Measurements from ENCODE around the gene CRYM. TPM values are rescaled to one million over a fixed set of nuclear protein-coding genes. Genes with fewer than 3 reads are reported as not detected.
"Not testable (repeated sequence)": the region's sequence is repeated elsewhere in the genome, so short reads cannot be mapped to it uniquely, and the experiment has no call there.

Gene CRYM
- total and polyA plus RNA-seq, 7 donors = 1.6 to 24.7 (median 6.1) TPM

DNA sequence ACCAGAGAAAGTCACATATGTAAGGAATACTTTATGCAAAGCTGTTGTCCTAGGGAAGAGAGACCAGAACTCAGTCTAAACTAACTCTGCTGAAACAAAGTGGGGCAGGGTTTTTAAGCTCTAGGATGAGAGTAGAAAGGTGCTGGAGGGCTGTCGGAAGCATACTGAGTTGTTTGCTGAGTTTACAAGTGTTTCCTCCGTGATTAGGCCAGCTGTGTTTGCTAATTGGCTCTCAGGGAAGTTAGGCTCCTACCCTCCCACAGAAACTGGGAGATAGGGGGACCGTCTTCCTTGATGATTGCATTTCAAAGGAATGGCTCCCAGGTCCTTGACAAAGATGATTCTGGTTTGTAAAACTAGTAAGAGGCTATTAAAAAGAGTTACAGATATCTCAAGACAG, 24.4 kb upstream of the CRYM start:
- intact Hi-C loops (cut with DNase I) = loop anchor here (5.0 to 10.0 kb wide), 2 partner anchors 252 to 1365 kb away; no protein-coding TSS in a partner anchor
- Histone ChIP-seq H3K36me3 (no peaks in the 10 kb centered on the region), H3K27ac (peak overlapping the region; percentile 81 to 89 (median 86)), H3K4me3 (peak overlapping the region in 2 of 4 donors; percentile 61 to 67), H3K4me1 (peaks cover 0 to 20% (median 11%) of the 10 kb centered on the region in 4 donors), H3K9me3 (no peaks in the 10 kb centered on the region), H3K27me3 (no peaks in the 10 kb centered on the region)
- TF ChIP-seq, protein P1, sequence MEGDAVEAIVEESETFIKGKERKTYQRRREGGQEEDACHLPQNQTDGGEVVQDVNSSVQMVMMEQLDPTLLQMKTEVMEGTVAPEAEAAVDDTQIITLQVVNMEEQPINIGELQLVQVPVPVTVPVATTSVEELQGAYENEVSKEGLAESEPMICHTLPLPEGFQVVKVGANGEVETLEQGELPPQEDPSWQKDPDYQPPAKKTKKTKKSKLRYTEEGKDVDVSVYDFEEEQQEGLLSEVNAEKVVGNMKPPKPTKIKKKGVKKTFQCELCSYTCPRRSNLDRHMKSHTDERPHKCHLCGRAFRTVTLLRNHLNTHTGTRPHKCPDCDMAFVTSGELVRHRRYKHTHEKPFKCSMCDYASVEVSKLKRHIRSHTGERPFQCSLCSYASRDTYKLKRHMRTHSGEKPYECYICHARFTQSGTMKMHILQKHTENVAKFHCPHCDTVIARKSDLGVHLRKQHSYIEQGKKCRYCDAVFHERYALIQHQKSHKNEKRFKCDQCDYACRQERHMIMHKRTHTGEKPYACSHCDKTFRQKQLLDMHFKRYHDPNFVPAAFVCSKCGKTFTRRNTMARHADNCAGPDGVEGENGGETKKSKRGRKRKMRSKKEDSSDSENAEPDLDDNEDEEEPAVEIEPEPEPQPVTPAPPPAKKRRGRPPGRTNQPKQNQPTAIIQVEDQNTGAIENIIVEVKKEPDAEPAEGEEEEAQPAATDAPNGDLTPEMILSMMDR (IDR thresholded peaks at IDR 0.05) = no peak
- TF ChIP-seq EP300 (IDR thresholded peaks at IDR 0.05) (no peak), POLR2AphosphoS5 (IDR thresholded peaks at IDR 0.05) (no peak), POLR2A (IDR thresholded peaks at IDR 0.05) (no peak)
- DNase-seq = no peak
- 13 to 60% methylated on average over 3 of the region's 3 CpGs for WGBS, 2 donors

DNA sequence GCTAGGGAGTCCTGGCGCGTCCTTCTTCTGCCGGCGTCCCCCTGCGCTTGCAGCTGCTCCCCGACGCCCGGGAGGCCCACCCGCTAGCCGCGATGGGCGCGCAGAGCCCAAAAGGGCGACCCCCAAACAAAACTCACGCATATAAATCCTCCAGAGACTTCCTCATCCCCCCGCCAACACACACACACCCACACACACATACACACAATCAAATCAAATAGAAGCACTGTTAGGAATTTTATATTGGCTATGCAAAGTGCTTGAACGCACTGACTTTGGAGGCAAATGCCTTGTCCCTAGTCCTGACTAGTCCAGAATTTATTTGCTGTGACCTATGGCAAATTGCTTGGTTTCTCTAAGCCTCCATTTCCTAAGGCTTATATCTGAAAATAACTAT, 23.8 kb upstream of the CRYM start:
- Histone ChIP-seq H3K4me3 (peak overlapping the region; percentile 50 to 67 (median 63)), H3K27ac (peak overlapping the region; percentile 81 to 89 (median 86)), H3K9me3 (no peaks in the 10 kb centered on the region), H3K27me3 (no peaks in the 10 kb centered on the region), H3K4me1 (peaks cover 0 to 20% (median 11%) of the 10 kb centered on the region in 4 donors), H3K36me3 (no peaks in the 10 kb centered on the region)
- intact Hi-C loops (cut with DNase I) = loop anchor here (2.0 to 10.0 kb wide), 4 partner anchors 23 to 1365 kb away; partner anchors contain the start of gene CRYM
- WGBS, 2 donors = 0 to 1% methylated on average over 17 of the region's 17 CpGs
- TF ChIP-seq EP300 (IDR thresholded peaks at IDR 0.05) = no peak
- no peak for TF ChIP-seq POLR2AphosphoS5 (IDR thresholded peaks at IDR 0.05)
- TF ChIP-seq, protein P1 (IDR thresholded peaks at IDR 0.05) = peak in 1 of 4 experiments; percentile 15
- no peak for TF ChIP-seq POLR2A (IDR thresholded peaks at IDR 0.05)
- DNase-seq = no peak

DNA sequence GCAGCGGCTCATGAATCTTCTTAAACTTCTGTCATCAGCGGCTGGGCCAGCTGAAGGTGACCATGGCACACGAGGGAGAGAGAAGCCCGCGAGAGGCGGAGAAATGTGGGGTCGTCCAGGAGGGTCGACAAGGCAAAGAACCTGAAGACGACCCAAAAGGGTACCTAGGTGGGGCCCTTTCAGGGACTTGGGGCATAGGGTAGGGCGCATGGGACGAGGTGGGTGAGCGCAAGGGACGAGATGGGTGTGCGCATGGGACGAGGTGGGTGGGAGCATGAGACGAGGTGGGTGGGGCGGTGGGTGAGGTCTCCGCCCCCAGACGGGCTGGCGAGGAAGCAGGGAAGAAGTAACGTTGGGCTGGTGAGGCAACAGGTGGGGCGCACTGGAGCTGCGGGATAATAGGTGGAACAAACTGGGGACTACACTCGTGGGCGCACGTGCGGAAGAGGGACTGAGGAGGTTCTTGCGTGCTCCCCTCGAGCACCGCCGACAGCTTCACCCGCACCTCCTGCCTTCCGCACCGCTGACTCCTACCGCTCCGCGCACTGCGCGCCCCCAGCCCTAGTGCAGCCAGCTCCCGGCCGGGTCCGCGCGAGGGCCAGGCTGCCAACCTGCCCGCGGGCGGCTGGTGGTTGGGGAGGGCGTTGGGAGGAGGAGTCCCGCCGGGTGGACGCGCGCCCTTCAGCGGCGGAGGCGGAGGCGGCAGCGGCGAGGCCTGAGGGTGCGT, 23.2 kb upstream of the CRYM start:
- intact Hi-C loops (cut with DNase I) = loop anchor here (2.0 to 10.0 kb wide), 4 partner anchors 23 to 1366 kb away; partner anchors contain the start of gene CRYM

DNA sequence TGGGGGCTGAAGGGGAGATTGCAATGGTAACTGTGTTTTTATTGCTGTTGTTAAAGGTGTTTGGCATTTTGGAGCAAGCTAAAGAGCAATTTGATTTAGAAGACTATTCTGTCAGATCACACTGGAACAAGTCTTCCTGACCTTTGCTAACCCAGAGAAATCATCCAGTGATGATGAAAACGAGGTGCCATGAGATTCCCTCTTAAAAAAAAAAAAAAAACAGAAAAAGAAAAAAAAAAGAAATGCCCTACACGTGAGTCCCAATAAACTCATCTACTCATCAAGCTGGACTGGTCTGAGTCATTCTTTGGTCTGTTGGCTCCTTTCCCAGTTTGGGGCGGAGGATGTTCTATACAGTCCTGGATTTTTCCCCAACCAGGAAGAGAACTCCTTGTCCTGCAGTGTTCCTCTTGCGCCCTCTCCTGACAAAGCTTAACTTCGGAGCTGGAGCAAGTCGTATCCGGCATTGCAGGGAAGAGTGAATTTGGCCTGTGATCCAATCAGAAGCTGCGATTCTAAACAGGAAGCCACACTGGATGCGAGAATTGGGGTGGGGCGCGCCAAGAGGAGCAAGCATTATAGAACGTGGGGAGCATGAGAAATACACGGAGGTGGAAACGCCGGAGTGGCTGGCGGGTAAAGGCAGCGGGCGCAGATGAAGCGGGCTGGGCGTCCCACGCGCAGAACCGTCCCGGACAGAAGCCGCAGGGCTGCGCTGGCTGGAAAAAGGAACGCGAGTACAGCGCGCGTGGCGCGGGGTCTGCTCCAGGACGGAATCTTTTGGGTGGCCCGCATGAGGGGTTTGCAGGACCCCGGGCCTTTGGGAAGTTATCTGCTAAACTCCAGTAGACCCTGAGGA, 22.4 kb upstream of the CRYM start:
- no peaks in the 10 kb centered on the region for H3K9me3 ChIP-seq
- peak overlapping the region; percentile 50 to 67 (median 63) for H3K4me3 ChIP-seq
- no peaks in the 10 kb centered on the region for H3K36me3 ChIP-seq
- DNase-seq = peak; percentile 98
- intact Hi-C loops (cut with DNase I) = loop anchor here (1.0 to 10.0 kb wide), 5 partner anchors 22 to 1367 kb away; partner anchors contain the start of gene CRYM
- peak overlapping the region; percentile 81 to 89 (median 86) for H3K27ac ChIP-seq
- H3K27me3 ChIP-seq = no peaks in the 10 kb centered on the region
- TF ChIP-seq EP300 (IDR thresholded peaks at IDR 0.05) (peak in 1 of 4 donors; percentile 34), POLR2AphosphoS5 (IDR thresholded peaks at IDR 0.05) (peak; percentile 51 to 86 (median 72)), POLR2A (IDR thresholded peaks at IDR 0.05) (no peak)
- TF ChIP-seq, protein P1 (IDR thresholded peaks at IDR 0.05) = peak; percentile 64 to 91 (median 82)
- peaks cover 0 to 20% (median 11%) of the 10 kb centered on the region in 4 donors for H3K4me1 ChIP-seq
- 0 to 1% methylated on average over 36 of the region's 36 CpGs for WGBS, 2 donors

More for the DNA sequence above, 23.2 kb upstream of the CRYM start:
- Histone ChIP-seq H3K9me3 (no peaks in the 10 kb centered on the region), H3K27me3 (no peaks in the 10 kb centered on the region), H3K4me3 (peak overlapping the region; percentile 50 to 67 (median 63)), H3K36me3 (no peaks in the 10 kb centered on the region), H3K27ac (peak overlapping the region; percentile 81 to 89 (median 86)), H3K4me1 (peaks cover 0 to 20% (median 11%) of the 10 kb centered on the region in 4 donors)
- TF ChIP-seq POLR2A (IDR thresholded peaks at IDR 0.05) (peak in 1 of 2 donors; percentile 44), EP300 (IDR thresholded peaks at IDR 0.05) (no peak), POLR2AphosphoS5 (IDR thresholded peaks at IDR 0.05) (peak; percentile 27 to 63 (median 47))
- TF ChIP-seq, protein P1 (IDR thresholded peaks at IDR 0.05) = peak in 2 of 4 experiments; percentile 26
- peak; percentile 88 for DNase-seq
- 0% methylated on average over 60 of the region's 60 CpGs for WGBS, 2 donors

DNA sequence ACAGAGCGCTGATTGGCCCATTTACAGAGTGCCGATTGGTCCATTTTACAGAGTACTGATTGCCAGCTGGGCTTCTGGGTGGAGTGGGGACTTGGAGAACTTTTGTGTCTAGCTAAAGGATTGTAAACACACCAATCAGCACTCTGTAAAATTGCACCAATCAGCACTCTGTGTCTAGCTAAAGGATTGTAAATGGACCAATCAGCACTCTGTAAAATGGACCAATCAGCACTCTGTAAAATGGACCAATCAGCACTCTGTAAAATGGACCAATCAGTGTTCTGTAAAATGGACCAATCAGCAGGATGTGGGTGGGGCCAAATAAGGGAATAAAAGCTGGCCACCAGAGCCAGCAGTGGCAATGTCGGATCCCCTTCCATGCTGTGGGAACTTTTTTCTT, 11.7 kb upstream of the CRYM start:
- H3K4me3 ChIP-seq; H3K27me3 ChIP-seq; H3K4me1 ChIP-seq; DNase-seq; H3K9me3 ChIP-seq; H3K27ac ChIP-seq; intact Hi-C loops (cut with DNase I); H3K36me3 ChIP-seq: not testable (repeated sequence)
- 96 to 99% methylated on average over 3 of the region's 3 CpGs for WGBS, 2 donors

All from sigmoid colon (tissue), 7 donors.